GM21786 (cell line): Measurements from ENCODE around the gene CNTN4.

Experiments used
- ATAC-seq: cut with Tn5 transposase; IDR thresholded peaks from one replicate; pipeline ENCODE4 v1.9.1; 2021; ENCODE audit not compliant: unreplicated experiment

Gene CNTN4

DNA sequence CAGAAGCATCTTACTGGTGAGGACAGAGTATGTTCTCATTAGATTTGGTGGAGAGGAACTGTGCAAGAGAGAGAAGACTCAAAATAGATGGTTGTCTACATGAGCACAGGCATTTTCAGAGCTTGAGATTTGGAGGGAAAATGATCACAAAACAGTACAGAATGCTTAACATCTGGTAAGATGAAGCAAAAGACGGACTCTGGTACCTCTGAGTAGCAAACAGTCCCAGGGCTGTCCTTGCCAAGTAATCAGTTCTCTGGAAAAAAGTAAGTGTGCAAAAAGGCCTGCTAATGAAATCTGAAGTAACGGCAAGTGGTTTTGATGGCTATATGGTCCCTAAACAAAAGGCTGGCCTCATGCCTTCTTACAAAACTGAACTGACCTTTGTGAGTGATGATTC, 414.2 kb downstream of the CNTN4 start:
- ATAC-seq = no peak

DNA sequence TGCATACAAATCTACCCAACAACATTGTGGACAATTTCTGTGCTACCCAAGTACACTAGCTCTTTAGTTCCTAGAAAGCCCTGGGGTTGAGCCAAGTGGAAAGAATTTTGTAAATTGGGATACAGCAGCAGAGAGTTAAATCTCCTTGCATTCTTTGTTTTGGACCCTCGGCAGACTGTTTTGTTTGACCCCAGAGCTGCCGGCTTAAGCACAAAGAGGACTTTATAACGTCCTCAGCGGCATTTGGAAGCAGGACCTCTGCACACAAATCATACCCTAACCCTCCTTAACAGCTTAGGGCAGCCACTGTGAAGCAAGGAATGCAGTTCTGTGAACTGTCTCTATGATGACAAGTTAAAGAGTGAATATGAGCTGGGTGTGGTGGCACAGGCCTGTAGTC, 415.3 kb downstream of the CNTN4 start:
- no peak for ATAC-seq

DNA sequence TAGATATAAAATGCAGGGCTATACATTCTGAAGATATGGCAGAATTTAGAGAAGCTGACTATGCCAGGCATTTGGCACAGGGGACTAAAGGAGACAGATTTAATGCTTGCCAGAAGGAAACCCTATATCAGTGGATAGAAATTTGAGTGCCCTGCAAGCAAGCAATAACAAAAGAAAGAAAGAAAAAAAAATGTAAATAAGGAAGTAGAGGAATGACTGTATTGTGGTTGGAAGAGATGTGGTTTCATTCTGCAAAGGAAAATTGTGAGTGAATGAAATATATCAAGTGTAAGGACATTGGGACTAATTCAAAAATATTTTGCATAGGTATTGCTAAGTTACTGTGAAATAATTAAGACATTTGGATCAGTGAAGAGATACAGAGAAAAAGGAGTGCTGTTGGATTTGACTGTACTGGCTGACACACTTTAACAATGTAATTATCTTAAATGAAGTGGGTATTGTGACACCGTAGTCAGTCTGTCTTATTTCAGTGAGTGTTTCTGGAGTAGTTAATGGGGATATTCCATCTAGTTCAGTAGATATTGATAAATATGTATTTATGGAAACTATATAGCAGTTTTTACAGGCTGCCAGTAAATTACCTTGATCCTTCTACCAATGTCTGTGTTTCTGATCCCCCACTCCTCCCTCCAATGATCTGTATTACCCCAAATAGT, 418.2 kb downstream of the CNTN4 start:
- no peak for ATAC-seq

DNA sequence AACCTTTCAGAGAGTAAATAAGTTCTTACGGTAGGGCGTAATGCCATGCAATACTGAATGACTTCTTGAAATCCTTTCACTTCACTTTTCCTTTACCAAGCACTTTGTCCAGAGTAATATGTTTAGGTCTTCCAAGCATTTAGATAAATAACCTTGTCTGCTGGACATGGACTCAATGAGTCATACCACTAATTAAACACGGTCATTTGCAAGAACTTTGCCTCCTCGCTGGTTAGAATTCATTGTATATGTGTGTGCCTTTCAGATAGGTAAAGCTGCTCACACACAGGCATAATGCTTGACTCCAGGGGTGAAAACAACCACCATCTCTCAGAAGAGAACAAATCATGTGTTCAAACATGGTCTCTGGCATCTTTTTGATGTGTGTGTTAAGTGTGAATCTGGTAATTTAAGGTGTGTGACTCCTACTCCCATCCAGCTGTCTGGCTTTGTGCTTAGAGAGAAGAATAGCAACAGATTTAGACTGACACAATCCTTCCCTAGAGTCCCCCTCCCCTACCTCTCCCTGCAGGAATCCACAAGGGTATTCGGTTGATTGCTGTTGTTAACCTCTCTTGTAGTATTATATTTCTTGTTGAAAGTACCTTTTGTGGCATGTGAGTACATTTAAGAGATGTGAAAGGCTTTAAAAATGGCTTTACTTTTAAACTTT, 419.0 kb downstream of the CNTN4 start:
- no peak for ATAC-seq

DNA sequence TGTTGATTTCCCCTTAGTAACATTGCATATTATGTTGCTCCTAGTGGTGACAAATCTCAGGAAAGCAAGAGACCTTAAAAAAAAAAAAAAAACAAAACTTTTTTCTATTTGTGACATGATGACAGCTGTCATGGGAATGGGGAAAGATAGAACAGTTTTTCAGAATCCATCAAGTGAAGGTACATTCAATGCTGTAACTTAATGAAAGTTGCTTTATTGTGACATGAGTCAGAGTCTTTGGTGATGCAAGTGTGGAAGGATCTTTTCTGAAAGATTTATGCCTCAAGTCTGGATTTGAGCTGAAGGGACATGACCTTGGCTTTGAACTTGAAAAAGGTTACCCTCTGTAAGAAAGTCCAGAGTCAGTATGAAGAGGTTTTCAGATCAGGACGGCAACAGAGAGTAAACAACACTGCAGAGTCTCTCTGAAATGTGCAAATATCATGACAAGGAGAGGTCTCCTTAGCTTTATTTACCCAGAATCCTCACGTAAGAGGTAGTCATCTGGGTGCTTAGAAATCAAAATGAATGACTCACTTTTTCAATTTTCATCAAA, 424.7 kb downstream of the CNTN4 start:
- no peak for ATAC-seq

DNA sequence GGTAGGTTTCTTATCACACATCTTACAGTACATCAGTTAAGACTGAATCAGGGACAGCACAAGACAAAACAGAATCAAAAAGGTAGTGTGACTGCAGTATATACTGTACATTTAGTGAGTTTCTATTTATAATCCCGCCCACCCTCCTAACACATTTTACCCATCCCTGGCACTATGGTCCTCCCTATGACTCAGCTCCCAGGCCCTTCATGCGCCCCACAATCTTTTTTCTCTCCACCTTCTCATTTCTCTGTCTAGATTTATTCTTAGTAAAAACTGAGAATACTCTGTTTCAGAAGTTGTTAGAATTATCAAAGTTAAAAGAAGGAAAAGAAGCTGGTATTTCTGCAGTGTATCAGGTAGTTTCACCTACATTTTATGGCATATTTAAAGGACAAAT, 427.3 kb downstream of the CNTN4 start:
- no peak for ATAC-seq

DNA sequence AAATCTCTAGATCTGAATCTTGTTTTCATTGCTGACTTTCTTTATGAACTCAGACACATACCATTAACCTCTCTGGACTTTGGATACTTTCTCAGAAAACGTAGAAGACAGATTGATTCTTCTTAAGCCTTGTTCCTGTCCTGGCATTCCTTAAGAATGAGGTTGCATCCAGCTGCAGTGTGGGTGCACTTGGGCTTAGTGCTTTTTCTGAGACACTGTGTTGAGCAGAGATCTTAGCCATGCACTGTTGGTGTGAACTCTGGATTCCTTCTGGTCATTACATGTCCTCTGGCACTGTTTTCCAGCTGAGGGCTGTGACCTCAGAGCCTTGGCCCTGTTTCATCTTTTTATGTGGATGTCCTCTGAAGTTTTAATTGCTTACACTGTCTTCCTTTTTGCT, 428.3 kb downstream of the CNTN4 start:
- no peak for ATAC-seq

DNA sequence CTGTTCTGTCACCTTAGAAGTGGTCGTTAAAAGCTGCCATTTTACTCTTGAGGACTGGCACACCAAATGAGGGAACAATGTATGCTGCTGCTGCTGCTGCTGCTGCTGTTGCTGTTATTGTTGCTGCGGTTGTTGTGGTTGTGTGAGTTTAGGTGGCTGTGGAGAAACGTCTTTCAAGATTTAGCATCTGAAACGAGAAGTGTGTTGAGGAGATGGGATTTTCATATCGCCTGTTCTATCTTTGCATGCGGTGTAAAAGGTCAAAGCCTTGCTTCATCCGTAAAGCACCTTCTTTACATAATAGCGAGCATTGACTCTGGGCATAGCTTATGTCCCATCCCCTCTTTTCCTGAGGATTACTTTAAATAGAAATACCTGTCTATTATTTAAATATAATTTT, 428.7 kb downstream of the CNTN4 start:
- peak; percentile 75 for ATAC-seq

DNA sequence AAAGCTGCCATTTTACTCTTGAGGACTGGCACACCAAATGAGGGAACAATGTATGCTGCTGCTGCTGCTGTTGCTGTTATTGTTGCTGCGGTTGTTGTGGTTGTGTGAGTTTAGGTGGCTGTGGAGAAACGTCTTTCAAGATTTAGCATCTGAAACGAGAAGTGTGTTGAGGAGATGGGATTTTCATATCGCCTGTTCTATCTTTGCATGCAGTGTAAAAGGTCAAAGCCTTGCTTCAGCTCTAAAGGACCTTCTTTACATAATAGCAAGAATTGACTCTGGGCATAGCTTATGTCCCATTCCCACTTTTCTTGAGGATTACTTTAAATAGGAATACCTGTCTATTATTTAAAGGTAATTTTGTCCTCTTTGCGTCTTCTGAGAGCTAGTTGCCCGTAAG, 436.1 kb downstream of the CNTN4 start:
- ATAC-seq = peak; percentile 75

DNA sequence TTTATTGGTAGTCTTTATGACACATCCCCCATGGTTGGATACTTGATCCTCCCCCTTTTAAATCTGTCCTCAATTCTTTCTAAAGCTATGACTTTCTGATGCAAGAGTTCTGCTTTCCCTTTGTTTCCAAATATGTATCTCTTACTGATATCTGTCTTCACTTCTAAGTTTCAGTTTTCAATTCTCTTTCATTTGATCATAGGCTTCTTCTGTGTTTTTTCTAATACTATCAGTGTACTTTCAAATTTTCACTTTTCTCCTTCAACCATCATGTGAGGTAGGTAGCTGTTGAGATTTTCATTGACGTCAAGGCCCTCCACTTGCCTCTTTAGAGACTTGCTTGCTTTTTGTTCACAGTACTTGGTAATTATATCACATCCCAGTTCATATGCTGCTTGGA, 436.5 kb downstream of the CNTN4 start:
- peak; percentile 66 for ATAC-seq

DNA sequence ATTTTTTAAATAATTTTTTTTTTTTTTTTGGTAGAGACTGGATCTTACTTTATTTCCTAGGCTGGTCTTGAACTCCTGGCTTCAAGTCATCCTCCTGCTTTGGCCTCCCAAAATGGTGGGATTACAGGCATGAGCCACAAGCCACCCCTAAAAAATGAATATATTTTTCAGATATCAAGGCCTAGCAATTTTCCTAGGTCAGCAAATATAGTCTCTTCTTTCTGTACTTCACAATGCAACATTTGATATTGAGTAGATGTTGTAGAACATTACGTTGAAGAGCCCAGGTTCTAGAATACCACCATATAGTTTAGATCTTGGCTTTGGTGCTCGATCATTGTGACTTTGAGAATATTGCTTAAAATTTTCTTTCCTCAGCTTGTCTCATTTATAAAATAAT, 437.9 kb downstream of the CNTN4 start:
- no peak for ATAC-seq

DNA sequence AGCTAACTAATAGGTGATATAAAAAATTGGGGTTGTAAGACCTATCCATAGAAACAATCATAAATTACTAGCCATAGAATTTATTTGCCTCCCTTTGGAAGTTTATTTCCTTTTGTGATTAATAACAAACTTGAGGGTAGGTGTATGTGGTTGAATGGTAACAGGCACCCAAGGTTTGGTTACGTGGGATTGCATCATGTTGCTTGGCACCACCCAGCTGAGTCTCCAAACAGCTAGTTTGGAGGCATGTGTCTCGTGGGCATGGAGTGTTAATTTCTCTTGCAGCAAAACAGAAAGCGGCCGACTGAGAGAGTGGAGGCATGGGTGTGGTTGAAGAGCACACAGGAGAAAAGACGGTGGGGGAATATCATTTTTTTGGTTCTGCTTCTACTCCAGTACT, 441.4 kb downstream of the CNTN4 start:
- no peak for ATAC-seq

DNA sequence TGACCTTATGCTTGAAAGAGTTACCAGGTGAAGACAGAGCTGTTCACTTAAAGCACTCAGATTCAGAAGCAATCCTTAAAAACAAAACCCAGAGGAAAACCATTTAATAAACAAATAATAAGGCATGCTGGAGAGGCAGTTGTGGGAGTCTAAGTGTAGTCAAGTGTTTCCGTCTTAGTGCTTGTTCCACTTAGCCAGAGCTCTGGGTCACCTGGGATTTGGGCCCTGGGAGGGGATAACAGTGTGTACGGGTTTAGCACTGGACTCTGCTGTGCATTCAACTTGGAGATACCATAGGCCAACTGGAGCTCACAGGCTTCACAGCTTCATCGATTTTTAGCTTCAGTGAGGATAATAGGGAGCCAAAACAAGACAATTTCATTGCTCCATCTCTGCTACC, 444.6 kb downstream of the CNTN4 start:
- no peak for ATAC-seq

DNA sequence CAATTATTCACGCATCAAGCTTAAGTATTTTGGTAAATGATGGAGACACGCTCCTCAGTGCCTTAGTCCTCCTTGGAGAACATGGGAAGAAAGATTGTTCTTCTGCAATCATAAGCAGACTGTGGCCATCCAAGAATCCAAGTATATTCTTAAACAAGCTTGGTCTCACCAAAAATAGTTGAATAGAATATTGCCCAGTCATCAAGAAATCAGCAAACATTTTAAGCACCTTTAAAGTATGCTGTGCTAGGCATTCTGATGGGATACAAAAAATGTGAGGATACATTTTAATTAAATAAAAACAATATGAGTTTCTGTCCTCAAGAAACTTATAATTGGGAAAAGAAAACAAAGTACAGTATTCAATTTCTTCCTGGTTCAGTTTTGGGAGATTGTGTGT, 445.5 kb downstream of the CNTN4 start:
- ATAC-seq = no peak

DNA sequence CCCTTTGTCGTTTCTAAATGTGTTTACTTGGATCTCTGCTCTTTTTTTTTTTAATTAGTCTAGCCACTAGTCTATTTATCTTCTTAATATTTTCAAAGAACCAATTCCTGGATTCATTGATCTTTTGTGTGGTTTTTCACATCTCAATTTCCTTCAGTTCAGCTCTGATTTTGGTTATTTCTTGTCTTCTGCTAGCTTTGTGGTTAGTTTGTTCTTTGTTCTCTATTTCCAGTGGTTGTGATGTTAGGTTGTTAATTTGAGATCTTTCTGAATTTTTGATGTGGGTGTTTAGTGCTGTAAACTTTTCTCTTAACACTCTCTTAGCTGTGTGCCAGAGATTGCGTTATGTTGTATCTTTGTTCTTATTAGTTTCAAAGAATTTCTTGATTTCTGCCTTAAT, 446.1 kb downstream of the CNTN4 start:
- no peak for ATAC-seq

DNA sequence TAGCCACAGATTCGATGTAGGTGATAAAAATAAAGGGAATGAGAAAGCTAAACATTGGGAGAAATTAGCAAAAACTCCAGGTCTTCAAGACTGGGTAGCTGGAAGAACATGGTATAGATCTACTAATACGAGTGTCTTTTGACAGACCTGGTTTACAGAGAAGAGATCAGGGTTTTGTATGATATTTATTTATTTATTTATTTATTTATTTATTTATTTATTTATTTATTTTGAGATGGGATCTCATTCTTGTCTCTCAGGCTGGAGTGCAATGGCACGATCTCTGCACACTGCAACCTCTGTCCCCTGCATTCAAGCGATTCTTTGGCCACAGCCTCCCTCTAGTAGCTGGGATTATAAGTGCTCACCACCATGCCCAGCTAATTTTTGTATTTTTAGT, 448.4 kb downstream of the CNTN4 start:
- ATAC-seq = no peak

DNA sequence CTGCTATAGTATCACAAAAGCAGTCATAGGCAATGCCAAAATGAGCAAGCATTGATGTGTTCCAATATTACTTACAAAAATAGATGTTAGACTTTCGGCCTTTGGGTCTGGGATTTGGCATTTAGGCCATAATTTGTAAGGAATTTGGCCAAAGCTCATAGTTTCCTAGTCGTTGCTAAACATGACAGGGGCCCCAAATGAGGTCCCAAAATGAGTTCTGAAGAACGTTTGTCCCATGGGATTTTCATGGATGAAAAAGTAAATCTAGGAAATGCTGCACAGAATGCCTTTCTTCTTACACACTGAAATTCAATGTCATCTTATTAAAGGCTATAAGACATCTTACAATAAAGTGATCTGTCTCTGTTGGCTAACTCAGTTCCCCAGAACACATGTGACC, 456.0 kb downstream of the CNTN4 start:
- ATAC-seq = no peak

DNA sequence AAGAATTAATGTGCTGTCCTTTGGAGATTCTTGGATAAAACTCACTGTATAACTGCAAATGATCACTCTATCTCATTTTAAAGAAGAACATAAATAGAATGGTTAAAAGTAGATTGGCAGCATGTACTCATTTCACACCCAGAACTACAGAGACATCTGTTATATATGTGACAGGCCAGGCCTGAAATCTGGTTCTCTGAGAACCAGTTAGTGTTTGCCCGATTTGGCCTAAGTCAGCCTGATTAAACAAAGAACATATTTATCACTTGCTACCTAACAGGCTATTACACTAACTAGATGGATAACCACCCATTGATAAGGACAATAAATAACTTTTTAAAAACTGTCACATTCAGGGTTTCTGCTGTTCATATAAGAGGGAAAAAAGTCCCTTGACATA, 460.1 kb downstream of the CNTN4 start:
- ATAC-seq = no peak

DNA sequence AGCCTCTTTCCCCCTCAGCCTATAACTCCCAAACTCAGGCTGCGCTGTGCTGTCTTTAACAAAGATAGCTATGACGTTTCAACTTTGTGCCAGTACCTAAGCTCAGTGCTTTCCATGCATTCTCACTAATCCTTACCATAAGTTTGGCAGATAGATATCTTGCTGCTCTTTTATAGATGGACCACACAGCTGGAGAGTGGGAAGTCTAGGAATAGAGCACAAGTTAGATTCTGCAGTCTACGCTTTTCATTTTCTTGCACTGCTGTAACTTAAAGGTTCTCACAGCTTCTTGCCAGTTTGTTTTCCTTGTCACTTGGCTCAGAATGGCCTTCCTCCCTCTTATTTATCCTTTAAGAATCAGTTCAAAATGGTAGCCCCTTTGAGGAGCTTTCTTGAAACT, 468.8 kb downstream of the CNTN4 start:
- no peak for ATAC-seq

DNA sequence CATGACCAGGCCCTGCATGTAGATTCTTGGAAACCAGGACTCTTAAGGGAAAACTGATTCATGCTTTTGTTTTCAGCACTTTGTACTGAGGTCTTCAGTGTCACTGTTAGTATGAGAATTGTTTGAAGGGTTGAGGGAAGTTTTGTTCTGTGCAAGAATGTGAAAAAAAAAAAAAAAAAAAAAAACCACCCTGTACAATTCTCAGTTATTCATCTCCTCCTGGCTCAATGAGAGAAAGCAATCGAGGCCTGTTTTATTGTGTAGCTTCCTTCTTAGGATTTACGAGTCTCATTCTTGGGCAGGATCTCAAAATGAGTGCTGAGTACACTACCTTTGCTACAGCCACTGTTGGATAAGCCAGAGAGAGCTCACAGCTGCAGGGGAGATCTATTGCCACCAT, 469.5 kb downstream of the CNTN4 start:
- ATAC-seq = no peak

DNA sequence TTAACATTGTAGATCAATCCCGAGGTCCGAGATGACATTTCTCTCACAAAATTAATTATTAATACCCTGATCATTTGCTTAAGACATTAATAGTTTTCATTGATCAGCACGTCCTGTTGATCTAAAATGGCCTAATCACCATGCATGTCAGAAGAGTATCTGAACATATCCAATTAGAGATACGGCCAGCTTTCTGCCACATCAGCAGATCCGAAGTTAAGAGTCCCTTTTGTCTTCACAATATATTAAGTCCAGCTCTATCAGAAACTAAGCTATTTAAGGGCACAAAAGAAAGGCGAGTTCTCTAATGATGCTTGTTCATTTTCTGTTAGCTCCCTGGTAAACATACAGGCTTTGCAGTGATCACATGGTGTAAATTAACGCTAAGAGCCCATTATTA, 470.3 kb downstream of the CNTN4 start:
- ATAC-seq = no peak

DNA sequence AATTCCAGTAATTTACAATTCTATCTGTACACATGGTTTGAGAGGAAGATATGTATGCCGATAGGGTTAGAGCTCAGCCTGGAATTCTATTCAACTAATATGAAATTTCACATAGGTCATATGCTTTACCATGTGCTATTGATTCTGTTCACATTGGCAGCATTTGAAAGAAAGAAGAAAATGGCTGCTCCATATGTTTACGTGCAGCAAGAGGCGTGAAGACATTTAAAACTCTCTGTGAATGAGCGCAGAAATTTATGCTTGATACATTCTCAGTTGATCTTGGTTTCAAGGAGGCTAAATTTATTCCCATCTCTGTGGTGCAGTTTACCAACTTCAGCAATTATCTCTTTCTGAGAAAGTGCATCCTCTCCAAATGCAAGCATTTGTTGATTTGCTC, 478.9 kb downstream of the CNTN4 start:
- ATAC-seq = no peak

DNA sequence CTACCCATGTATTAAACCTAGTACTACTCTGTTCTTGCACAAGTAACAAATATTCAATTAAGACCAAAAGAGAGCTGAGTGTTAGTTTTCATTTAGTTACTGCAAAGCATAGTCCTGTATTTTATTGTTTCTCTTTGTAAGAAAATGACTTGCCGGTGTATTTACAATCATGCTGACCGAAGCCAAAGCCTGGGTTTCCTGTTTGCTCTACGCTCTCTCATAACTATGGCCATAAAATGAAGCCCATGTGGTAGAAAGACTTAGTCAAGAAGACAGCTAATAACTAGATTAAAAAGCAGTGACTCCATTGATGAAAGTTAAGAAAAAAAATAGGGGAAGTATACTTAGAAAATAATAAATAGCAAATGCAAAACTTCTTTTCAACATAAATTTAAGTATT, 479.9 kb downstream of the CNTN4 start:
- ATAC-seq = no peak
